ENCODE measurements around the gene FOXJ1. TPM values are rescaled to one million over a fixed set of nuclear protein-coding genes. Genes with fewer than 3 reads are reported as not detected.

The FOXJ1 gene
- total and polyA plus RNA-seq, 2 of the 8 experiments (the other 6 are each of a cell fraction or from before 2014, with no cell fraction given), result 4.7 to 5.4 TPM

DNA sequence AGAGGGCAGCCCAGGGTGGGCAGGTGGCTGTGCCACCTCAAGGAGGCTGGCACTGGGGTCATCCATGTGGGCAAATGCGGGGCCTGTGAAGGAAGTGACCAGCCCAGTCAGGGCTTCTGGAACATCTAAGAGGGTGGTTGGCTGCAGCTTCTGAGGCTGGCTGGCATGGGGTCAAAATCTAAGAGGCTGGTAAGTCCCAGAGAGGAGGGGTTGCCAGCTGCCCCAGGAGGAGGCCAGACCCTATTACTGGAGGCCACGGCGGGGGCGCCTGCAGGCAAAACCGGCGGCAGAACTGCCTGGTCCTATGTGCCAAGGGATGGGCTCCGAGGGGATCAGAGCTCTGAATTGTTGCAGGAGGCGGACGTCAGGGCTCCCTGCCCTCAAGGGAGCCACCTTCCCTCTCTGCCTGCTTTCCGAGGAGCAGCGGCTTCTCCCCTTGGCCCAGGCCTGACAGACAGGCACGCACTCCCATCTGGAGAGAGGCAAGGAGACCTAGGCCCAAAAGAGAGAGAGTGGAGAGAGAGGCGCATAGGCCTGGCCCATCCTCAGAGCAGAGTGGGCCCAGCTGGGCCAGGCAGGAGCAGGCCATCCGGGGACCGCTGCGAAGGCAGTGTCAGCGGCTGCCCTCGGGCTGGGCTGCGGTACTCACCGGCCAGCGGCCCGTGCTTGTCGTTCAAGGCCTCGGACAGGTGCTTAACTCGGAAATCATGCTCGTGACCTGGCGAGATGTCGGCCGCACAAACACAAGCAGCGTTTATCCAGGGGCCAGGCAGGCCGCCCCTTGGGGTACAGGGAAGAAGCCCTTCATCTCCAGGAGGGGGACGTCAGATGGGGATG lies 51.1 kb downstream of the FOXJ1 start:
- DNase-seq (ENCODE audit: low read depth in 1 of 2, low spot score in 2 of 2), result no peak
- H3K4me2 ChIP-seq (ENCODE audit: insufficient read depth in 1 of 2, low read depth in 2 of 2, low read length in 2 of 2), result no peak overlapping the region
- no peak overlapping the region for H2AFZ ChIP-seq (ENCODE audit: low read length)
- ChIA-PET POLR2A (ENCODE audit: partially characterized antibody) (interaction anchor here (1.2 to 3.3 kb wide), 5 partner anchors 11 to 49 kb away, joined by 3 to 28 read pairs (median 7); partner anchors contain the start of genes EXOC7 and ZACN), CTCF (ENCODE audit: partially characterized antibody) (interaction anchor here (0.6 to 2.0 kb wide), 7 partner anchors 12 to 106 kb away, joined by 3 to 10 read pairs (median 4); partner anchors contain the start of gene GALR2)
- H2BK120ac ChIP-seq (replicated peaks; ENCODE audit: low read depth, low read length), result no peak overlapping the region
- H4K91ac ChIP-seq (replicated peaks; ENCODE audit: insufficient read length, low read length), result no peak overlapping the region
- H3K79me2 ChIP-seq (ENCODE audit: control insufficient read depth in 1 of 2, insufficient read depth in 2 of 2, low read length in 2 of 2), result no peaks in the 10 kb centered on the region
- no peak overlapping the region for H3K4ac ChIP-seq (replicated peaks; ENCODE audit: insufficient read length, low read depth, low read length)
- H3K79me1 ChIP-seq (ENCODE audit: low read depth, low read length), result no peaks in the 10 kb centered on the region; the same call in 1 of the 2 replicates
- H2AK5ac ChIP-seq (ENCODE audit: low read depth, low read length), result no peak overlapping the region
- TF ChIP-seq CREB1 (IDR thresholded peaks at IDR 0.05) (no peak), USF2 (IDR thresholded peaks at IDR 0.05; ENCODE audit: low read length) (no peak), GABPA (IDR thresholded peaks at IDR 0.05; ENCODE audit: borderline replicate concordance, insufficient read depth, low read length) (no peak)
- no peak overlapping the region for H2BK15ac ChIP-seq (ENCODE audit: low read length)
- peaks cover 28 to 64% (median 53%) of the 10 kb centered on the region in 4 experiments for H3K36me3 ChIP-seq (ENCODE audit: control insufficient read depth in 2 of 4, insufficient read depth in 4 of 4, low read length in 3 of 4)
- 95% methylated on average over 24 of the region's 32 CpGs; no CpG with 5 or more reads in 1 of the 2 experiments for WGBS, 2 experiments (ENCODE audit: extremely low coverage in 1 of 2, insufficient coverage in 1 of 2, insufficient read length in 1 of 2, insufficient replicate concordance in 2 of 2, low coverage in 1 of 2, low lambda C conversion rate in 2 of 2, missing lambda C conversion rate in 1 of 2)
- no peak overlapping the region for H2BK12ac ChIP-seq (ENCODE audit: low read depth, low read length)
- no peaks in the 10 kb centered on the region for H3K4me1 ChIP-seq (replicated peaks in 1 of 4; ENCODE audit: control insufficient read depth in 3 of 4, insufficient read depth in 4 of 4, low read length in 3 of 4)
- H4K20me1 ChIP-seq (replicated peaks in 1 of 2; ENCODE audit: control insufficient read depth in 1 of 2, insufficient read depth in 2 of 2, low read length in 2 of 2), result peaks cover 2 to 9% of the 10 kb centered on the region in 2 experiments
- H3K9ac ChIP-seq (replicated peaks in 1 of 4; ENCODE audit: extremely low read depth in 1 of 4, low read depth in 3 of 4, low read length in 3 of 4), result no peak overlapping the region
- H3K27ac ChIP-seq (ENCODE audit: low read depth, low read length), result no peak overlapping the region
- no peak overlapping the region for H3K23ac ChIP-seq (ENCODE audit: insufficient read length)
- H4K5ac ChIP-seq (ENCODE audit: insufficient read length, low read depth, low read length), result no peak overlapping the region
- FAIRE-seq, result no peak
- no peak overlapping the region for H2BK5ac ChIP-seq (ENCODE audit: low read depth, low read length)
- H3K56ac ChIP-seq (replicated peaks; ENCODE audit: insufficient read length, low read depth, low read length), result no peak overlapping the region
- no peak overlapping the region for H2BK20ac ChIP-seq (ENCODE audit: low read length)
- no peak overlapping the region for H3K14ac ChIP-seq (ENCODE audit: insufficient read length)
- no peaks in the 10 kb centered on the region for H3K23me2 ChIP-seq (ENCODE audit: low read depth, low read length)
- H3K4me3 ChIP-seq (ENCODE audit: extremely low read depth in 1 of 4, insufficient read depth in 2 of 4, low read depth in 3 of 4, low read length in 4 of 4), result no peak overlapping the region
- H4K8ac ChIP-seq (ENCODE audit: extremely low read depth, insufficient read depth, low read length), result no peak overlapping the region
- H3K27me3 ChIP-seq (replicated peaks in 1 of 4; ENCODE audit: control insufficient read depth in 3 of 4, extremely low read depth in 1 of 4, insufficient read depth in 3 of 4, low read length in 3 of 4), result no peaks in the 10 kb centered on the region
- H3K18ac ChIP-seq (ENCODE audit: extremely low read depth, low read length), result no peak overlapping the region
- H3K9me3 ChIP-seq (ENCODE audit: insufficient read depth in 2 of 2, low read depth in 1 of 2, low read length in 1 of 2), result no peaks in the 10 kb centered on the region

All from H1 (cell line).